Heart left ventricle (tissue), 13 donors: ENCODE data around the gene C20orf204.

ENCODE experiments used
- POLR2A ChIP-seq, 2 donors: fragments of 450-650 bp; IDR thresholded peaks; one replicate each; pipeline ENCODE4 v1.6.1; 2017; ENCODE audit warnings: antibody characterized with exemption in 2 of 2, mild to moderate bottlenecking in 2 of 2, moderate library complexity in 2 of 2
- TF ChIP-seq, protein P1 (sequence below), 12 donors: fragments of 200-600 bp; sonication (generic) in 4 of 12; IDR thresholded peaks; one replicate each; pipeline versions ENCODE4 v1.5.0 to v1.8.0; 2018 to 2022; ENCODE audit warnings: antibody characterized with exemption in 12 of 12, mild to moderate bottlenecking in 5 of 12
- donor health status: ischemic (EF 13 %, LVEDD 7.1; RV severe dilation, severe dysfunction).
- donor health status: DM: no; HTN: yes; CAD: no.
- donor health status: DM: no; HTN: no; CAD: no.
- donor health status: ischemic (EF 25% LVEDD 6.9; RV normal size, moderate dysfunction).
- donor health status: ischemic (EF 25% LVEDD 5.7; RV mildly dilated, moderate dysfunction).
- donor health status: ischemic (EF 35%, LVEDD 5.7; RV mildly dilated, moderate dysfunction).
- donor health status: nonischemic (EF 11% LVEDD 7.7; RV severe dilation, severe dysfunction).
- donor health status: DM: yes; HTN: yes; CAD: no.
- donor health status: PGD.
- donor health status: ischemic (EF 29% LVEDD 5.4; RV normal size, mild dysfunction).
- donor health status: nonischemic (EF 23%, LVEDD 6.1; RV moderate dilation, normal function).

DNA sequence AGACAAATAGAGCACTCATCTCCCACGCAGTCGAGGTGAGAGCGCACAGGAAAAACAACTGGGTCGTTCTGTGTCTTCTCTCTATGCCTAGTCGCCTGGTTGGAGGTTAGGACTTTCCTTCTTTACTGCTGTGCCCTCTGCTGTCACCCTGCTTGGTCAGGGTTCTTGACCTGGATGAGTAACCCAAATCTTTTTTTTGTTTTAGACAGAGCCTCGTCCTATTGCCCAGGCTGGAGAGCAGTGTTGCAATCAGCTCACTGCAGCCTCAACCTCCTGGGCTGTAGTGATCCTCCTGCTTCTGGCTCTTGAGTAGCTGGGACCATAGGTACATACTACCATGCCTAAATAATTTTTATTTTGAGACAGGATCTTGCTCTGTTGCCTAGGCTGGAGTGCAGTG lies 30.6 kb upstream of the C20orf204 start:
- TF ChIP-seq, protein P1, sequence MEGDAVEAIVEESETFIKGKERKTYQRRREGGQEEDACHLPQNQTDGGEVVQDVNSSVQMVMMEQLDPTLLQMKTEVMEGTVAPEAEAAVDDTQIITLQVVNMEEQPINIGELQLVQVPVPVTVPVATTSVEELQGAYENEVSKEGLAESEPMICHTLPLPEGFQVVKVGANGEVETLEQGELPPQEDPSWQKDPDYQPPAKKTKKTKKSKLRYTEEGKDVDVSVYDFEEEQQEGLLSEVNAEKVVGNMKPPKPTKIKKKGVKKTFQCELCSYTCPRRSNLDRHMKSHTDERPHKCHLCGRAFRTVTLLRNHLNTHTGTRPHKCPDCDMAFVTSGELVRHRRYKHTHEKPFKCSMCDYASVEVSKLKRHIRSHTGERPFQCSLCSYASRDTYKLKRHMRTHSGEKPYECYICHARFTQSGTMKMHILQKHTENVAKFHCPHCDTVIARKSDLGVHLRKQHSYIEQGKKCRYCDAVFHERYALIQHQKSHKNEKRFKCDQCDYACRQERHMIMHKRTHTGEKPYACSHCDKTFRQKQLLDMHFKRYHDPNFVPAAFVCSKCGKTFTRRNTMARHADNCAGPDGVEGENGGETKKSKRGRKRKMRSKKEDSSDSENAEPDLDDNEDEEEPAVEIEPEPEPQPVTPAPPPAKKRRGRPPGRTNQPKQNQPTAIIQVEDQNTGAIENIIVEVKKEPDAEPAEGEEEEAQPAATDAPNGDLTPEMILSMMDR (IDR thresholded peaks at IDR 0.05) = no peak
- TF ChIP-seq POLR2A (IDR thresholded peaks at IDR 0.05) = no peak
